Stomach (tissue), 9 donors: ENCODE measurements around the gene SPR. TPM values are rescaled to one million over a fixed set of nuclear protein-coding genes. Genes with fewer than 3 reads are reported as not detected.

Source experiments
- DNase-seq, 2 donors: peaks; one replicate each; pipeline versions ENCODE4 v3.0.0 to v3.0.0-alpha.2; 2013 to 2019
- H3K27ac ChIP-seq, 5 donors: fragments of 200-600 bp in 4 of 5; sonication (generic) in 4 of 5; one replicate each; pipeline ENCODE4 v1.5.1; 2013 to 2019; ENCODE audit warnings: mild to moderate bottlenecking in 1 of 5, moderate library complexity in 1 of 5
- H3K27me3 ChIP-seq, 3 donors: fragments of 200-600 bp; sonication (generic); one replicate each; pipeline ENCODE4 v1.5.1; 2017 to 2019; ENCODE audit warnings: mixed run types in 1 of 3
- H3K36me3 ChIP-seq, 4 donors: fragments of 200-600 bp; sonication (generic); 1 replicate in 3 of 4; 2 replicates in 1 of 4; pipeline ENCODE4 v1.5.1; 2016 to 2019
- H3K4me1 ChIP-seq, 4 donors: fragments of 200-600 bp; sonication (generic); one replicate each; pipeline ENCODE4 v1.5.1; 2016 to 2019
- H3K4me3 ChIP-seq, 4 donors: fragments of 200-600 bp; sonication (generic) in 3 of 4; one replicate each; pipeline ENCODE4 v1.5.1; 2016 to 2019; ENCODE audit warnings: mild to moderate bottlenecking in 1 of 4
- H3K9me3 ChIP-seq, 4 donors: fragments of 200-600 bp; sonication (generic); one replicate each; pipeline ENCODE4 v1.5.1; 2016 to 2019
- CTCF ChIP-seq, 7 experiments: fragments of 450-650 bp in 4 of 7; fragments of 200-600 bp in 3 of 7; sonication (generic) in 3 of 7; IDR thresholded peaks; one replicate each; pipeline ENCODE4 v1.5.1; 2016 to 2019; ENCODE audit warnings: antibody characterized with exemption in 7 of 7, control low read depth in 2 of 7, mild to moderate bottlenecking in 1 of 7
- EP300 ChIP-seq: sonication (generic); formaldehyde crosslinking; IDR thresholded peaks from one replicate; pipeline ENCODE4 v1.6.1; 2017; ENCODE audit warnings: antibody characterized with exemption
- POLR2A ChIP-seq, 4 donors: fragments of 450-650 bp; IDR thresholded peaks; one replicate each; pipeline ENCODE4 v1.6.1; 2016; ENCODE audit warnings: antibody characterized with exemption in 4 of 4, control low read depth in 2 of 4, mild to moderate bottlenecking in 1 of 4, moderate library complexity in 1 of 4
- POLR2AphosphoS5 ChIP-seq, 3 donors: sonication (generic); formaldehyde crosslinking; IDR thresholded peaks; one replicate each; pipeline ENCODE4 v1.6.1; 2016; ENCODE audit warnings: antibody characterized with exemption in 3 of 3
- WGBS, 5 donors: extraction: QIAGEN DNeasy Blood & Tissue Kit in 3 of 5; methylation state at CpG; one replicate each; pipeline versions ENCODE4 v1.1.5 to v1.1.7; 2013 to 2018; 5-methylcytosine and 5-hydroxymethylcytosine counted together
- intact Hi-C: fragments of 100-400 bp; cut with DNase I; formaldehyde crosslinking; loops from one replicate; pipeline ENCODE4 v1.15.1; 2023; ENCODE audit warnings: low total_unique reads
- polyA plus RNA-seq, 3 donors: library from polyadenylated mRNA; stranded (reverse); fragments of 200-250 nt; gene quantifications; one replicate each; pipeline ENCODE4 v1.2.3, GENCODE V29; 2013
- total RNA-seq, 5 donors: library from RNA; depleted of rRNA; stranded (reverse); fragments of >200 nt; gene quantifications; one replicate each; pipeline versions ENCODE4 v1.1.0 to v1.2.3, GENCODE V29; 2014 to 2016
- donor health status: healthy with polysubstance abuse.
- donor health status: Bipolar disorder and iron deficiency.
- donor health status: healthy.

Gene SPR
- total and polyA plus RNA-seq, 8 donors = 11.7 to 133 (median 49.1) TPM

- Histone ChIP-seq H3K4me3 (peak overlapping the region; percentile 42 to 63 (median 48)), H3K36me3 (no peaks in the 10 kb centered on the region), H3K27ac (no peak overlapping the region), H3K27me3 (peaks cover 55 to 100% (median 88%) of the 10 kb centered on the region in 3 donors), H3K9me3 (peaks cover 0 to 8% (median 0%) of the 10 kb centered on the region in 4 donors), H3K4me1 (peaks cover 42 to 57% (median 49%) of the 10 kb centered on the region in 4 donors)
- 3 to 5% (median 4%) methylated on average over 24 to 26 of the region's 26 CpGs for WGBS, 5 donors
- TF ChIP-seq POLR2AphosphoS5 (IDR thresholded peaks at IDR 0.05) = no peak
- no peak for TF ChIP-seq POLR2A (IDR thresholded peaks at IDR 0.05)
- no peak for TF ChIP-seq EP300
- TF ChIP-seq CTCF (IDR thresholded peaks at IDR 0.05) = no peak
- intact Hi-C loops = no loop called here
- peak; percentile 11 to 23 for DNase-seq
These were observed 28.2 kb downstream of the SPR start for GRCh38 chr2:72915320-72915906.

- H3K4me3 ChIP-seq = peak overlapping the region; percentile 42 to 63 (median 48)
- intact Hi-C loops = no loop called here
- peaks cover 47 to 65% (median 55%) of the 10 kb centered on the region in 4 donors for H3K4me1 ChIP-seq
- H3K27ac ChIP-seq = no peak overlapping the region
- H3K36me3 ChIP-seq = no peaks in the 10 kb centered on the region
- peak; percentile 74 to 86 for DNase-seq
- H3K9me3 ChIP-seq = peaks cover 0 to 12% (median 0%) of the 10 kb centered on the region in 4 donors
- TF ChIP-seq POLR2A (IDR thresholded peaks at IDR 0.05) = no peak
- TF ChIP-seq POLR2AphosphoS5 (IDR thresholded peaks at IDR 0.05) = peak in 1 of 3 donors; percentile 32
- 1% methylated on average over 56 to 86 of the region's 86 CpGs for WGBS, 5 donors
- peaks cover 61 to 100% (median 90%) of the 10 kb centered on the region in 3 donors for H3K27me3 ChIP-seq
These were observed 28.9 kb downstream of the SPR start for GRCh38 chr2:72915907-72916742.

GRCh38 chr2:72916743-72917137 lies 29.5 kb downstream of the SPR start:
- H3K27ac ChIP-seq = no peak overlapping the region
- DNase-seq = no peak
- TF ChIP-seq EP300 = no peak
- TF ChIP-seq CTCF (IDR thresholded peaks at IDR 0.05) = no peak
- peaks cover 0 to 12% (median 0%) of the 10 kb centered on the region in 4 donors for H3K9me3 ChIP-seq
- no peaks in the 10 kb centered on the region for H3K36me3 ChIP-seq
- 2 to 7% (median 3%) methylated on average over 14 to 29 of the region's 29 CpGs for WGBS, 5 donors
- H3K4me3 ChIP-seq = peak overlapping the region; percentile 42 to 63 (median 48)
- H3K27me3 ChIP-seq = peaks cover 64 to 100% (median 91%) of the 10 kb centered on the region in 3 donors
- intact Hi-C loops = no loop called here
- peaks cover 47 to 65% (median 55%) of the 10 kb centered on the region in 4 donors for H3K4me1 ChIP-seq

GRCh38 chr2:72917138-72917876 lies 30.1 kb downstream of the SPR start, which contains the start of gene EMX1:
EMX1 (plus strand) TSS chr2:72917519; CDS start chr2:72917853, 334 bp downstream.
- H3K27me3 ChIP-seq = peaks cover 67 to 100% (median 94%) of the 10 kb centered on the region in 3 donors
- peak; percentile 83 to 88 for DNase-seq

More at GRCh38 chr2:72917138-72917876, 30.1 kb downstream of the SPR start, which contains the start of gene EMX1:
- peak within 1 kb of the TSS; percentile 42 to 63 (median 48) for H3K4me3 ChIP-seq
- H3K36me3 ChIP-seq = no peaks in the 10 kb centered on the region
- intact Hi-C loops = no loop called here
- no peak for TF ChIP-seq POLR2AphosphoS5 (IDR thresholded peaks at IDR 0.05)
- TF ChIP-seq CTCF (IDR thresholded peaks at IDR 0.05) = no peak
- TF ChIP-seq EP300 = no peak
- TF ChIP-seq POLR2A (IDR thresholded peaks at IDR 0.05) = no peak
- peaks cover 47 to 65% (median 55%) of the 10 kb centered on the region in 4 donors for H3K4me1 ChIP-seq
- no peak within 1 kb of the TSS for H3K27ac ChIP-seq
- 0 to 4% (median 2%) methylated on average over 20 to 82 of the region's 82 CpGs for WGBS, 5 donors
- H3K9me3 ChIP-seq = peaks cover 0 to 12% (median 0%) of the 10 kb centered on the region in 4 donors
